Measurements from ENCODE around the gene KCNQ1.

DNA sequence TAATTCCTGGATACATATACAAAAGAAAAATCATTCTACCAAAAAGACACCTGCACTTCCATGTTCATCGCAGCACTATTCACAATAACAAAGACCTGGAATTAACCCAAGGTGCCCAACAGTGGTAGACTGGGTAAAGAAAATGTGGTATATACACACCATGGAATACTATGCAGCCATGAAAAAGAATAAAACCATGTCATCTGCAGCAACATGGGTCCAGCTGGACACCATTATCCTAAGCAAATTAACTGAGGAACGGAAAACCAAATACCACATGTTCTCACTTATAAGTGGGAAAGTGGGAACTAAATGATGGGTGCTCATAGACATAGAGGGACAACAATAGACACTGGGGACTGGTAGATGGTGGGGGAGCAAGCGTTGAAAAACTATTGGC lies 5.0 kb upstream of the KCNQ1 start:
- TF ChIP-seq, protein P1, sequence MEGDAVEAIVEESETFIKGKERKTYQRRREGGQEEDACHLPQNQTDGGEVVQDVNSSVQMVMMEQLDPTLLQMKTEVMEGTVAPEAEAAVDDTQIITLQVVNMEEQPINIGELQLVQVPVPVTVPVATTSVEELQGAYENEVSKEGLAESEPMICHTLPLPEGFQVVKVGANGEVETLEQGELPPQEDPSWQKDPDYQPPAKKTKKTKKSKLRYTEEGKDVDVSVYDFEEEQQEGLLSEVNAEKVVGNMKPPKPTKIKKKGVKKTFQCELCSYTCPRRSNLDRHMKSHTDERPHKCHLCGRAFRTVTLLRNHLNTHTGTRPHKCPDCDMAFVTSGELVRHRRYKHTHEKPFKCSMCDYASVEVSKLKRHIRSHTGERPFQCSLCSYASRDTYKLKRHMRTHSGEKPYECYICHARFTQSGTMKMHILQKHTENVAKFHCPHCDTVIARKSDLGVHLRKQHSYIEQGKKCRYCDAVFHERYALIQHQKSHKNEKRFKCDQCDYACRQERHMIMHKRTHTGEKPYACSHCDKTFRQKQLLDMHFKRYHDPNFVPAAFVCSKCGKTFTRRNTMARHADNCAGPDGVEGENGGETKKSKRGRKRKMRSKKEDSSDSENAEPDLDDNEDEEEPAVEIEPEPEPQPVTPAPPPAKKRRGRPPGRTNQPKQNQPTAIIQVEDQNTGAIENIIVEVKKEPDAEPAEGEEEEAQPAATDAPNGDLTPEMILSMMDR (IDR thresholded peaks at IDR 0.05), result no peak
- no peak for TF ChIP-seq POLR2A (IDR thresholded peaks at IDR 0.05)

Data from body of pancreas (tissue), 4 donors.